Loucy (cell line): ENCODE results near the gene ZNF527.
"Not testable (repeated sequence)": the region's sequence is repeated elsewhere in the genome, so short reads cannot be mapped to it uniquely, and the experiment has no call there.

Source experiments
- H2AFZ ChIP-seq: fragments of 200-600 bp; sonication (generic); 2 replicates; pipeline ENCODE4 v1.6.0; 2016; ENCODE audit warnings: antibody characterized with exemption, mild to moderate bottlenecking, low read length, moderate library complexity
- H3F3A ChIP-seq: fragments of 200-600 bp; 2 replicates; pipeline ENCODE4 v1.6.0; 2016; ENCODE audit warnings: antibody characterized with exemption, low read depth, mild to moderate bottlenecking
- H3K27me3 ChIP-seq: fragments of 200-600 bp; sonication (generic); 2 replicates; pipeline ENCODE4 v1.6.1; 2014; ENCODE audit warnings: low read length, mild to moderate bottlenecking; ENCODE audit not compliant: insufficient read depth, poor library complexity, severe bottlenecking
- H3K36me3 ChIP-seq: fragments of 200-600 bp; sonication (generic); 2 replicates; pipeline ENCODE4 v1.6.1; 2016; ENCODE audit warnings: low read length; ENCODE audit not compliant: insufficient read depth
- H3K4me1 ChIP-seq: fragments of 200-600 bp; sonication (generic); 2 replicates; pipeline ENCODE4 v1.5.1; 2014; ENCODE audit warnings: low read length, mild to moderate bottlenecking; ENCODE audit not compliant: insufficient read depth, poor library complexity, severe bottlenecking
- H3K4me2 ChIP-seq: fragments of 200-600 bp; sonication (generic); 2 replicates; pipeline ENCODE4 v1.6.0; 2014; ENCODE audit warnings: antibody characterized with exemption, low read length, low read depth, mild to moderate bottlenecking; ENCODE audit not compliant: poor library complexity, severe bottlenecking
- H3K4me3 ChIP-seq: fragments of 200-600 bp; sonication (generic); 2 replicates; pipeline ENCODE4 v1.5.1; 2014; ENCODE audit warnings: low read length, mild to moderate bottlenecking, mixed read lengths; ENCODE audit not compliant: poor library complexity, severe bottlenecking
- H3K79me2 ChIP-seq: fragments of 200-600 bp; sonication (generic); 2 replicates; pipeline ENCODE4 v1.6.1; 2014; ENCODE audit warnings: low read length; ENCODE audit not compliant: insufficient read depth
- H3K9ac ChIP-seq: fragments of 200-600 bp; sonication (generic); 2 replicates; pipeline ENCODE4 v1.6.0; 2014; ENCODE audit warnings: mild to moderate bottlenecking, low read depth, low read length, moderate library complexity; ENCODE audit not compliant: poor library complexity, severe bottlenecking
- H3K9me2 ChIP-seq: fragments of 200-600 bp; sonication (generic); replicated peaks from 2 replicates; pipeline ENCODE4 v1.6.1; 2016; ENCODE audit warnings: low read depth, low read length, mixed read lengths
- H3K9me3 ChIP-seq: fragments of 200-600 bp; sonication (generic); 2 replicates; pipeline ENCODE4 v1.6.1; 2014; ENCODE audit warnings: mild to moderate bottlenecking, antibody characterized with exemption, low read length, low read depth; ENCODE audit not compliant: insufficient read depth
- H4K20me1 ChIP-seq: fragments of 200-600 bp; sonication (generic); 2 replicates; pipeline ENCODE4 v1.6.0; 2014; ENCODE audit warnings: antibody characterized with exemption, low read length, mild to moderate bottlenecking; ENCODE audit not compliant: insufficient read depth, poor library complexity, severe bottlenecking
- CTCF ChIP-seq: fragments of 200-600 bp; sonication (generic); conservative IDR thresholded peaks from 2 replicates; pipeline ENCODE4 v1.5.1; 2014; ENCODE audit warnings: mild to moderate bottlenecking, antibody characterized with exemption, low read length
- EZH2phosphoT487 ChIP-seq: fragments of 200-600 bp; IDR thresholded peaks from 2 replicates; pipeline ENCODE4 v1.6.1; 2018; ENCODE audit warnings: antibody characterized with exemption, mild to moderate bottlenecking, moderate library complexity, borderline replicate concordance

Gene ZNF527

GRCh38 chr19:37389234-37389633, 18.3 kb downstream of the ZNF527 start:
- H3K9me2 ChIP-seq = no peaks in the 10 kb centered on the region
- H3K4me2 ChIP-seq = no peak overlapping the region
- no peaks in the 10 kb centered on the region for H4K20me1 ChIP-seq
- no peak overlapping the region for H3K4me3 ChIP-seq
- H3K4me1 ChIP-seq = no peaks in the 10 kb centered on the region
- no peaks in the 10 kb centered on the region for H3K79me2 ChIP-seq
- no peak overlapping the region for H3K9ac ChIP-seq
- no peak overlapping the region for H2AFZ ChIP-seq
- peaks cover 41% of the 10 kb centered on the region; the same call in 1 of the 2 replicates for H3K9me3 ChIP-seq
- H3F3A ChIP-seq = no peaks in the 10 kb centered on the region
- TF ChIP-seq CTCF (no peak), EZH2phosphoT487 (no peak)
- H3K27me3 ChIP-seq = no peaks in the 10 kb centered on the region
- peaks cover 26% of the 10 kb centered on the region for H3K36me3 ChIP-seq

GRCh38 chr19:37391399-37391798, 20.5 kb downstream of the ZNF527 start:
- not testable (repeated sequence) for H2AFZ ChIP-seq, H3K9me2 ChIP-seq, H3K4me3 ChIP-seq, H3K4me1 ChIP-seq, H3K79me2 ChIP-seq, H3K4me2 ChIP-seq, H3F3A ChIP-seq, H3K27me3 ChIP-seq, H3K9ac ChIP-seq, H4K20me1 ChIP-seq
- peaks cover 16% of the 10 kb centered on the region for H3K36me3 ChIP-seq
- H3K9me3 ChIP-seq = peaks cover 42% of the 10 kb centered on the region

GRCh38 chr19:37401078-37401477, 30.2 kb downstream of the ZNF527 start:
- Histone ChIP-seq H3K4me3 (no peak overlapping the region), H3K9me2 (no peaks in the 10 kb centered on the region), H2AFZ (no peak overlapping the region), H3K36me3 (no peaks in the 10 kb centered on the region), H4K20me1 (no peaks in the 10 kb centered on the region), H3K9ac (no peak overlapping the region), H3K79me2 (no peaks in the 10 kb centered on the region), H3K4me1 (no peaks in the 10 kb centered on the region), H3K4me2 (no peak overlapping the region), H3K9me3 (peaks cover 24% of the 10 kb centered on the region; the same call in 1 of the 2 replicates), H3F3A (no peaks in the 10 kb centered on the region), H3K27me3 (no peaks in the 10 kb centered on the region)
- TF ChIP-seq EZH2phosphoT487 (no peak), CTCF (no peak)

- no peaks in the 10 kb centered on the region for H3K79me2 ChIP-seq
- no peaks in the 10 kb centered on the region for H3K27me3 ChIP-seq
- no peaks in the 10 kb centered on the region for H3K4me1 ChIP-seq
- H3K9me3 ChIP-seq = peaks cover 31% of the 10 kb centered on the region; the same call in 1 of the 2 replicates
- H4K20me1 ChIP-seq = no peaks in the 10 kb centered on the region
- no peak for TF ChIP-seq EZH2phosphoT487
- TF ChIP-seq CTCF = no peak
- no peak overlapping the region for H3K4me3 ChIP-seq
- H3K9ac ChIP-seq = no peak overlapping the region
- no peak overlapping the region for H2AFZ ChIP-seq
- H3F3A ChIP-seq = no peaks in the 10 kb centered on the region
- H3K36me3 ChIP-seq = no peaks in the 10 kb centered on the region
- H3K4me2 ChIP-seq = no peak overlapping the region
- H3K9me2 ChIP-seq = no peaks in the 10 kb centered on the region
Observed at GRCh38 chr19:37403403-37403802, 32.5 kb downstream of the ZNF527 start.

- not testable (repeated sequence) for H3K27me3 ChIP-seq, H3K9me2 ChIP-seq, H3K4me2 ChIP-seq, H3F3A ChIP-seq, H3K79me2 ChIP-seq, H3K36me3 ChIP-seq, H3K9ac ChIP-seq, H4K20me1 ChIP-seq, H3K4me1 ChIP-seq, H3K4me3 ChIP-seq, H2AFZ ChIP-seq
- peaks cover 39% of the 10 kb centered on the region; the same call in 1 of the 2 replicates for H3K9me3 ChIP-seq
Observed at GRCh38 chr19:37406140-37406846, 35.4 kb downstream of the ZNF527 start.
